GM12873 (cell line): ENCODE results near the gene SPANXN3.
"Not testable (repeated sequence)": the region's sequence is repeated elsewhere in the genome, so short reads cannot be mapped to it uniquely, and the experiment has no call there.

Experiments
- CTCF ChIP-seq: IDR thresholded peaks from 2 replicates; pipeline ENCODE4 v1.5.1; 2012; ENCODE audit warnings: low read depth, mild to moderate bottlenecking, moderate library complexity, low read length, control low read depth; ENCODE audit not compliant: insufficient read depth; ENCODE audit errors: missing control alignments

The SPANXN3 gene

GRCh38 chrX:143517375-143517774, at the start of gene SPANXN3:
TSS of gene SPANXN3 (minus strand) at chrX:143517475. CDS start at chrX:143517391, 84 bp downstream.
- TF ChIP-seq CTCF, result not testable (repeated sequence)

- no peak for TF ChIP-seq CTCF
Observed at GRCh38 chrX:143536176-143536575, 18.9 kb upstream of the SPANXN3 start.

GRCh38 chrX:143500751-143501150, 16.5 kb downstream of the SPANXN3 start:
- TF ChIP-seq CTCF, result no peak

GRCh38 chrX:143486105-143486504, 31.2 kb downstream of the SPANXN3 start:
- TF ChIP-seq CTCF, result no peak

GRCh38 chrX:143476751-143477150, 40.5 kb downstream of the SPANXN3 start:
- TF ChIP-seq CTCF, result no peak

GRCh38 chrX:143472347-143472938, 44.8 kb downstream of the SPANXN3 start:
- TF ChIP-seq CTCF, result no peak

- TF ChIP-seq CTCF, result no peak
Observed at GRCh38 chrX:143466130-143466529, 51.1 kb downstream of the SPANXN3 start.
